Testis (tissue), 2 donors: ENCODE data around the gene TEX52.

Experiments used
- POLR2A ChIP-seq: fragments of 450-650 bp; IDR thresholded peaks from one replicate; pipeline ENCODE4 v1.6.1; 2017; ENCODE audit warnings: antibody characterized with exemption, mild to moderate bottlenecking, moderate library complexity
- TF ChIP-seq, protein P1 (sequence below), 3 experiments: fragments of 450-650 bp in 2 of 3; fragments of 200-600 bp in 1 of 3; sonication (generic) in 1 of 3; IDR thresholded peaks; one replicate each; pipeline ENCODE4 v1.5.1; 2016 to 2019; ENCODE audit warnings: antibody characterized with exemption in 3 of 3, mild to moderate bottlenecking in 2 of 3, moderate library complexity in 1 of 3

DNA sequence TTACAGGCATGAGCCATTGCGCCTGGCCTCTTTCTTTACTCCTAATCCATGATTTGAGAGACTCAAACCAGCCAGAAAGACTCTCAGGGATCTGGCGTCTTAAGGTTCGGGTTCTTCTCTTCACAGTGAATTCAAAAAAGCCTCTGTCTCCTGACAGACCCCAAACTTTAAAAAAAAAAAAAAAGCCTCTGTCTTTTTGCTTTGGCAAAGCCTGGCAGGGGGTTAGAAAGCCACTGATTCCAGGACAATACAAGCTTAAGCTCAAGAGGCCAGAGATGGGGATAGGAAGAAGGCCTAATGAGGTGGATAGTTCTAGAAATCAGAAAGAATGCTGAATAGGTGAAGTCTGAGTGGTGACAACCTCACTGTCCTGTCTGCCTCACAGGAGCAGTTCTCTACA, 30.8 kb downstream of the TEX52 start:
- TF ChIP-seq, protein P1, sequence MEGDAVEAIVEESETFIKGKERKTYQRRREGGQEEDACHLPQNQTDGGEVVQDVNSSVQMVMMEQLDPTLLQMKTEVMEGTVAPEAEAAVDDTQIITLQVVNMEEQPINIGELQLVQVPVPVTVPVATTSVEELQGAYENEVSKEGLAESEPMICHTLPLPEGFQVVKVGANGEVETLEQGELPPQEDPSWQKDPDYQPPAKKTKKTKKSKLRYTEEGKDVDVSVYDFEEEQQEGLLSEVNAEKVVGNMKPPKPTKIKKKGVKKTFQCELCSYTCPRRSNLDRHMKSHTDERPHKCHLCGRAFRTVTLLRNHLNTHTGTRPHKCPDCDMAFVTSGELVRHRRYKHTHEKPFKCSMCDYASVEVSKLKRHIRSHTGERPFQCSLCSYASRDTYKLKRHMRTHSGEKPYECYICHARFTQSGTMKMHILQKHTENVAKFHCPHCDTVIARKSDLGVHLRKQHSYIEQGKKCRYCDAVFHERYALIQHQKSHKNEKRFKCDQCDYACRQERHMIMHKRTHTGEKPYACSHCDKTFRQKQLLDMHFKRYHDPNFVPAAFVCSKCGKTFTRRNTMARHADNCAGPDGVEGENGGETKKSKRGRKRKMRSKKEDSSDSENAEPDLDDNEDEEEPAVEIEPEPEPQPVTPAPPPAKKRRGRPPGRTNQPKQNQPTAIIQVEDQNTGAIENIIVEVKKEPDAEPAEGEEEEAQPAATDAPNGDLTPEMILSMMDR (IDR thresholded peaks at IDR 0.05) = no peak
- no peak for TF ChIP-seq POLR2A
